Measurements from ENCODE around the gene GABRB1.

Gene GABRB1

DNA sequence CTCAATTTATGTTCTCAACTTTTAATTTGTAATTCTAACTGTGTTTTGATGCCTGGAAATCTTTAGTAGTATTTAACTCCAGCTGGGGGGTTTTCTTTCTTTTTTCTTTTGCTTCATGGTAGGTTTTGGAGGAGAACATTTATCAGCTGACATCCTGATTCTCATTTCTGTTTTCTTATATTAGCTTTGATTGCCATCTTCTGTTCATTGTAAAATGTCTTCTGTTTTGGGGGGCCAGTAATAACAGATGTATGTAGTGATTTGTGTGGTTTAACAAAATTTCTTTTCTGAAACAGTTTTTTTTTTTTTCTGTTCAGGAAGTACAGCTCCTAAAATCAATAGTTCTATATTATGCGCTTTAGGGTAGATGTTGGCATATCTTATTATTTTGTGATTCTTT is 182.2 kb downstream of the GABRB1 start:
- ATAC-seq, result no peak

DNA sequence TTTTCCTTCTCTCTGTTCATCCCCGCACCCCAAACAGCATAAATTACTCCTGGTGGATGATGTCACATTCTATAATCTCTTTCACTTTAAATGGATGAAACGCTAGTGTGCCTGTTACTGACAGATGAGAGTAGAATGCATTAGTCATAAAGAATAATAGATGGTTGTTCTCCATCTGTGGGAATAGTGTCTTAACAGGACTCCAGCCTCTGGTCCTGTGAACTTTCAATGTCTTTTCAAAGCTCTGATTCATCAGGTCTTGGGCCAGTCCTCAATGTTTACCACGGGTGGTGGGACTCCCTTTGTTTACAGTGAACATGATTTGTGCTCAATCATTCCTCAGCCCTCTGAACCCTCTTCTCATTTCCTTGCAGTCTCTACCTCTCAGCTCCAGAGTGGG is 182.6 kb downstream of the GABRB1 start:
- peak; percentile 85 for ATAC-seq
- TF ChIP-seq ESRRG (CRISPR knock-in tag; IDR thresholded peaks at IDR 0.05), result 0 out of 2 replicates have a peak, but pooled peaks have one; percentile 16
- no peak for TF ChIP-seq CSDC2 (CRISPR knock-in tag; IDR thresholded peaks at IDR 0.05)
- no peak for TF ChIP-seq SNAI2 (CRISPR knock-in tag; IDR thresholded peaks at IDR 0.05)
- no peak for TF ChIP-seq BACH2 (CRISPR knock-in tag; IDR thresholded peaks at IDR 0.05; ENCODE audit: borderline replicate concordance)
- TF ChIP-seq TCF4 (CRISPR knock-in tag; IDR thresholded peaks at IDR 0.05; ENCODE audit: borderline replicate concordance), result peak; percentile 35; the same call in 1 of the 2 replicates
- TF ChIP-seq, protein P1, sequence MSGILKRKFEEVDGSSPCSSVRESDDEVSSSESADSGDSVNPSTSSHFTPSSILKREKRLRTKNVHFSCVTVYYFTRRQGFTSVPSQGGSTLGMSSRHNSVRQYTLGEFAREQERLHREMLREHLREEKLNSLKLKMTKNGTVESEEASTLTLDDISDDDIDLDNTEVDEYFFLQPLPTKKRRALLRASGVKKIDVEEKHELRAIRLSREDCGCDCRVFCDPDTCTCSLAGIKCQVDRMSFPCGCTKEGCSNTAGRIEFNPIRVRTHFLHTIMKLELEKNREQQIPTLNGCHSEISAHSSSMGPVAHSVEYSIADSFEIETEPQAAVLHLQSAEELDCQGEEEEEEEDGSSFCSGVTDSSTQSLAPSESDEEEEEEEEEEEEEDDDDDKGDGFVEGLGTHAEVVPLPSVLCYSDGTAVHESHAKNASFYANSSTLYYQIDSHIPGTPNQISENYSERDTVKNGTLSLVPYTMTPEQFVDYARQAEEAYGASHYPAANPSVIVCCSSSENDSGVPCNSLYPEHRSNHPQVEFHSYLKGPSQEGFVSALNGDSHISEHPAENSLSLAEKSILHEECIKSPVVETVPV (CRISPR knock-in tag; IDR thresholded peaks at IDR 0.05), result no peak
- TF ChIP-seq RARB (CRISPR knock-in tag; IDR thresholded peaks at IDR 0.05), result peak; percentile 85; the same call in 1 of the 2 replicates
- TF ChIP-seq, protein P2, sequence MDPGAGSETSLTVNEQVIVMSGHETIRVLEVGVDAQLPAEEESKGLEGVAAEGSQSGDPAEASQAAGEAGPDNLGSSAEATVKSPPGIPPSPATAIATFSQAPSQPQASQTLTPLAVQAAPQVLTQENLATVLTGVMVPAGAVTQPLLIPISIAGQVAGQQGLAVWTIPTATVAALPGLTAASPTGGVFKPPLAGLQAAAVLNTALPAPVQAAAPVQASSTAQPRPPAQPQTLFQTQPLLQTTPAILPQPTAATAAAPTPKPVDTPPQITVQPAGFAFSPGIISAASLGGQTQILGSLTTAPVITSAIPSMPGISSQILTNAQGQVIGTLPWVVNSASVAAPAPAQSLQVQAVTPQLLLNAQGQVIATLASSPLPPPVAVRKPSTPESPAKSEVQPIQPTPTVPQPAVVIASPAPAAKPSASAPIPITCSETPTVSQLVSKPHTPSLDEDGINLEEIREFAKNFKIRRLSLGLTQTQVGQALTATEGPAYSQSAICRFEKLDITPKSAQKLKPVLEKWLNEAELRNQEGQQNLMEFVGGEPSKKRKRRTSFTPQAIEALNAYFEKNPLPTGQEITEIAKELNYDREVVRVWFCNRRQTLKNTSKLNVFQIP (CRISPR knock-in tag; IDR thresholded peaks at IDR 0.05; ENCODE audit: borderline replicate concordance, low read depth), result peak; percentile 78; the same call in 1 of the 2 replicates
- TF ChIP-seq OSR1 (CRISPR knock-in tag; IDR thresholded peaks at IDR 0.05), result no peak
- TF ChIP-seq, protein P3, sequence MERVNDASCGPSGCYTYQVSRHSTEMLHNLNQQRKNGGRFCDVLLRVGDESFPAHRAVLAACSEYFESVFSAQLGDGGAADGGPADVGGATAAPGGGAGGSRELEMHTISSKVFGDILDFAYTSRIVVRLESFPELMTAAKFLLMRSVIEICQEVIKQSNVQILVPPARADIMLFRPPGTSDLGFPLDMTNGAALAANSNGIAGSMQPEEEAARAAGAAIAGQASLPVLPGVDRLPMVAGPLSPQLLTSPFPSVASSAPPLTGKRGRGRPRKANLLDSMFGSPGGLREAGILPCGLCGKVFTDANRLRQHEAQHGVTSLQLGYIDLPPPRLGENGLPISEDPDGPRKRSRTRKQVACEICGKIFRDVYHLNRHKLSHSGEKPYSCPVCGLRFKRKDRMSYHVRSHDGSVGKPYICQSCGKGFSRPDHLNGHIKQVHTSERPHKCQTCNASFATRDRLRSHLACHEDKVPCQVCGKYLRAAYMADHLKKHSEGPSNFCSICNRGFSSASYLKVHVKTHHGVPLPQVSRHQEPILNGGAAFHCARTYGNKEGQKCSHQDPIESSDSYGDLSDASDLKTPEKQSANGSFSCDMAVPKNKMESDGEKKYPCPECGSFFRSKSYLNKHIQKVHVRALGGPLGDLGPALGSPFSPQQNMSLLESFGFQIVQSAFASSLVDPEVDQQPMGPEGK (CRISPR knock-in tag; IDR thresholded peaks at IDR 0.05; ENCODE audit: borderline replicate concordance), result no peak
- TF ChIP-seq, protein P4, sequence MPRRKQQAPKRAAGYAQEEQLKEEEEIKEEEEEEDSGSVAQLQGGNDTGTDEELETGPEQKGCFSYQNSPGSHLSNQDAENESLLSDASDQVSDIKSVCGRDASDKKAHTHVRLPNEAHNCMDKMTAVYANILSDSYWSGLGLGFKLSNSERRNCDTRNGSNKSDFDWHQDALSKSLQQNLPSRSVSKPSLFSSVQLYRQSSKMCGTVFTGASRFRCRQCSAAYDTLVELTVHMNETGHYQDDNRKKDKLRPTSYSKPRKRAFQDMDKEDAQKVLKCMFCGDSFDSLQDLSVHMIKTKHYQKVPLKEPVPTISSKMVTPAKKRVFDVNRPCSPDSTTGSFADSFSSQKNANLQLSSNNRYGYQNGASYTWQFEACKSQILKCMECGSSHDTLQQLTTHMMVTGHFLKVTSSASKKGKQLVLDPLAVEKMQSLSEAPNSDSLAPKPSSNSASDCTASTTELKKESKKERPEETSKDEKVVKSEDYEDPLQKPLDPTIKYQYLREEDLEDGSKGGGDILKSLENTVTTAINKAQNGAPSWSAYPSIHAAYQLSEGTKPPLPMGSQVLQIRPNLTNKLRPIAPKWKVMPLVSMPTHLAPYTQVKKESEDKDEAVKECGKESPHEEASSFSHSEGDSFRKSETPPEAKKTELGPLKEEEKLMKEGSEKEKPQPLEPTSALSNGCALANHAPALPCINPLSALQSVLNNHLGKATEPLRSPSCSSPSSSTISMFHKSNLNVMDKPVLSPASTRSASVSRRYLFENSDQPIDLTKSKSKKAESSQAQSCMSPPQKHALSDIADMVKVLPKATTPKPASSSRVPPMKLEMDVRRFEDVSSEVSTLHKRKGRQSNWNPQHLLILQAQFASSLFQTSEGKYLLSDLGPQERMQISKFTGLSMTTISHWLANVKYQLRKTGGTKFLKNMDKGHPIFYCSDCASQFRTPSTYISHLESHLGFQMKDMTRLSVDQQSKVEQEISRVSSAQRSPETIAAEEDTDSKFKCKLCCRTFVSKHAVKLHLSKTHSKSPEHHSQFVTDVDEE (CRISPR knock-in tag; IDR thresholded peaks at IDR 0.05), result no peak
- TF ChIP-seq ARNTL (CRISPR knock-in tag; IDR thresholded peaks at IDR 0.05; ENCODE audit: borderline replicate concordance, low read depth), result no peak
- TF ChIP-seq PPARA (CRISPR knock-in tag; IDR thresholded peaks at IDR 0.05; ENCODE audit: borderline replicate concordance), result no peak
- TF ChIP-seq ZNF70 (CRISPR knock-in tag; IDR thresholded peaks at IDR 0.05), result no peak
- TF ChIP-seq GLIS3 (CRISPR knock-in tag; IDR thresholded peaks at IDR 0.05), result 0 out of 2 replicates have a peak, but pooled peaks have one; percentile 25
- no peak for TF ChIP-seq ZFP30 (CRISPR knock-in tag; IDR thresholded peaks at IDR 0.05)
- TF ChIP-seq ZNF565 (CRISPR knock-in tag; conservative IDR thresholded peaks at IDR 0.05; ENCODE audit: low read depth), result no peak

More for the DNA sequence above, 182.2 kb downstream of the GABRB1 start:
- TF ChIP-seq, protein P3 (CRISPR knock-in tag; IDR thresholded peaks at IDR 0.05; ENCODE audit: borderline replicate concordance), result no peak
- no peak for TF ChIP-seq TCF4 (CRISPR knock-in tag; IDR thresholded peaks at IDR 0.05; ENCODE audit: borderline replicate concordance)
- TF ChIP-seq ZC3H10 (CRISPR knock-in tag; IDR thresholded peaks at IDR 0.05), result no peak
- TF ChIP-seq ZFP30 (CRISPR knock-in tag; IDR thresholded peaks at IDR 0.05), result no peak
- no peak for TF ChIP-seq PPARA (CRISPR knock-in tag; IDR thresholded peaks at IDR 0.05; ENCODE audit: borderline replicate concordance)
- no peak for TF ChIP-seq ZFP3 (CRISPR knock-in tag; IDR thresholded peaks at IDR 0.05)
- TF ChIP-seq ESRRG (CRISPR knock-in tag; IDR thresholded peaks at IDR 0.05), result no peak
- TF ChIP-seq ISL1 (CRISPR knock-in tag; IDR thresholded peaks at IDR 0.05), result no peak
- no peak for TF ChIP-seq RARB (CRISPR knock-in tag; IDR thresholded peaks at IDR 0.05)
- no peak for TF ChIP-seq SNAI2 (CRISPR knock-in tag; IDR thresholded peaks at IDR 0.05)
- no peak for TF ChIP-seq ZNF70 (CRISPR knock-in tag; IDR thresholded peaks at IDR 0.05)
- no peak for TF ChIP-seq ARNTL (CRISPR knock-in tag; IDR thresholded peaks at IDR 0.05; ENCODE audit: borderline replicate concordance, low read depth)
- TF ChIP-seq, protein P2 (CRISPR knock-in tag; IDR thresholded peaks at IDR 0.05; ENCODE audit: borderline replicate concordance, low read depth), result no peak
- TF ChIP-seq, protein P4 (CRISPR knock-in tag; IDR thresholded peaks at IDR 0.05), result no peak
- no peak for TF ChIP-seq ZNF8 (CRISPR knock-in tag; IDR thresholded peaks at IDR 0.05)
- TF ChIP-seq OSR1 (CRISPR knock-in tag; IDR thresholded peaks at IDR 0.05), result no peak
- TF ChIP-seq CSDC2 (CRISPR knock-in tag; IDR thresholded peaks at IDR 0.05), result no peak
- no peak for TF ChIP-seq GLIS3 (CRISPR knock-in tag; IDR thresholded peaks at IDR 0.05)

All from SK-N-SH treated with all-trans-retinoic acid at 6 μM for 48 hours (cell line).